ENCODE results near the gene UBIAD1. TPM values are rescaled to one million over a fixed set of nuclear protein-coding genes. Genes with fewer than 3 reads are reported as not detected.

UBIAD1 gene
- total RNA-seq, 1 experiment from 2014 or later: 21.6 TPM

DNA sequence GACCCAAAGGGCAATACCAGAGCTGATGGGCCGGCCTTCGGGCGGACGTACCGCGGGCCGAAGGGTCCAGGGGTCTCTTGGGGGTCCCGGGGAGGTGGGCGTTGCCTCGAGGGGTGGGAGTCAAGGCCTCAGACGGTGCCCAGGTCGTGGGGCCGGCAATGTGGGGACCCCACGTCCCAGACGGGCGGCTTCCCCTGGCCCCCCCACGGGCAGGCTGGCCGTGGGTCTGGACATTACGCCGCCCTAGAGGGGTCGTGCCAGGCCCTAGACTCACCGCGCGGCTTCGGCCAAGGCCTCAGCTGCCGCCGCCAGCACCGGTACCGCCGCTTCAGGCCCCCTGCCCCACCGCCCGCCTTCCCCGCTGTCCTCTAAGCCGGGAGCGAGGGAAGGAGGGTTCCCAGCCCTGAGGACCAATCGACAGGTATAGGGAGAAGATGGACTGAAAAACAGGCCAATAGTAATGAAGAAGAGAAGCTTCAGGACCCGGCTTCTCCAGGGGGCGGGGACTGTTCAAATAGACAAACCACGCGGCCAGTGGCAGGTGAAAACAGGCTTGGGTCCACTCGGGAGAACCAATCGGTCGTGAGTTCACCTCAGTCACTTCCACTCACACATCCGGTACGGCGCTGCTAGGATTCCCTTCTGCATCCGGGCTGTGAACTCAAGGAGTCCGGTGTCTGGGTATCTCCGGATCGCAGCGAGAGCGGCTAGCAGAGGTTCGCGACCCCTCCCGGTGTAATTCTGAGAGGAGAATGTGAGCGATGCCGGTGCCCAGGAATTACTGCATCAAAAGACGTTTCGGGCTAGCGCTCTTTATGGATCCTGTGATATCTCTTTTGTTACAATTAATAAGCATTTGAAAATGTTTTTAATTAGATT, 10.6 kb upstream of the UBIAD1 start, which contains the start of gene MTOR (continued):
- TF ChIP-seq, protein P1, sequence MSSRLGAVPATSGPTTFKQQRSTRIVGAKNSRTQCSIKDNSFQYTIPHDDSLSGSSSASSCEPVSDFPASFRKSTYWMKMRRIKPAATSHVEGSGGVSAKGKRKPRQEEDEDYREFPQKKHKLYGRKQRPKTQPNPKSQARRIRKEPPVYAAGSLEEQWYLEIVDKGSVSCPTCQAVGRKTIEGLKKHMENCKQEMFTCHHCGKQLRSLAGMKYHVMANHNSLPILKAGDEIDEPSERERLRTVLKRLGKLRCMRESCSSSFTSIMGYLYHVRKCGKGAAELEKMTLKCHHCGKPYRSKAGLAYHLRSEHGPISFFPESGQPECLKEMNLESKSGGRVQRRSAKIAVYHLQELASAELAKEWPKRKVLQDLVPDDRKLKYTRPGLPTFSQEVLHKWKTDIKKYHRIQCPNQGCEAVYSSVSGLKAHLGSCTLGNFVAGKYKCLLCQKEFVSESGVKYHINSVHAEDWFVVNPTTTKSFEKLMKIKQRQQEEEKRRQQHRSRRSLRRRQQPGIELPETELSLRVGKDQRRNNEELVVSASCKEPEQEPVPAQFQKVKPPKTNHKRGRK (CRISPR knock-in tag; IDR thresholded peaks at IDR 0.05; ENCODE audit: borderline replicate concordance): no peak
- TF ChIP-seq NFE2L1 (CRISPR knock-in tag; IDR thresholded peaks at IDR 0.05): no peak
- TF ChIP-seq, protein P2, sequence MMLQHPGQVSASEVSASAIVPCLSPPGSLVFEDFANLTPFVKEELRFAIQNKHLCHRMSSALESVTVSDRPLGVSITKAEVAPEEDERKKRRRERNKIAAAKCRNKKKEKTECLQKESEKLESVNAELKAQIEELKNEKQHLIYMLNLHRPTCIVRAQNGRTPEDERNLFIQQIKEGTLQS (CRISPR knock-in tag; conservative IDR thresholded peaks at IDR 0.05): no peak
- TF ChIP-seq, protein P3, sequence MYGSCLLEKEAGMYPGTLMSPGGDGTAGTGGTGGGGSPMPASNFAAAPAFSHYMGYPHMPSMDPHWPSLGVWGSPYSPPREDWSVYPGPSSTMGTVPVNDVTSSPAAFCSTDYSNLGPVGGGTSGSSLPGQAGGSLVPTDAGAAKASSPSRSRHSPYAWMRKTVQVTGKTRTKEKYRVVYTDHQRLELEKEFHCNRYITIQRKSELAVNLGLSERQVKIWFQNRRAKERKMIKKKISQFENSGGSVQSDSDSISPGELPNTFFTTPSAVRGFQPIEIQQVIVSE (CRISPR knock-in tag; IDR thresholded peaks at IDR 0.05; ENCODE audit: borderline replicate concordance): no peak
- no peak for TF ChIP-seq NR2C2 (CRISPR knock-in tag; IDR thresholded peaks at IDR 0.05)
- TF ChIP-seq JAZF1 (CRISPR knock-in tag; IDR thresholded peaks at IDR 0.05): no peak
- no peak for TF ChIP-seq ELF4 (CRISPR knock-in tag; IDR thresholded peaks at IDR 0.05; ENCODE audit: low read depth)
- no peak for TF ChIP-seq MXD4 (CRISPR knock-in tag; IDR thresholded peaks at IDR 0.05; ENCODE audit: borderline replicate concordance)
- TF ChIP-seq OVOL2 (CRISPR knock-in tag; IDR thresholded peaks at IDR 0.05; ENCODE audit: borderline replicate concordance): no peak
- TF ChIP-seq IRF2 (CRISPR knock-in tag; IDR thresholded peaks at IDR 0.05; ENCODE audit: borderline replicate concordance, low read depth): no peak
- TF ChIP-seq, protein P4, sequence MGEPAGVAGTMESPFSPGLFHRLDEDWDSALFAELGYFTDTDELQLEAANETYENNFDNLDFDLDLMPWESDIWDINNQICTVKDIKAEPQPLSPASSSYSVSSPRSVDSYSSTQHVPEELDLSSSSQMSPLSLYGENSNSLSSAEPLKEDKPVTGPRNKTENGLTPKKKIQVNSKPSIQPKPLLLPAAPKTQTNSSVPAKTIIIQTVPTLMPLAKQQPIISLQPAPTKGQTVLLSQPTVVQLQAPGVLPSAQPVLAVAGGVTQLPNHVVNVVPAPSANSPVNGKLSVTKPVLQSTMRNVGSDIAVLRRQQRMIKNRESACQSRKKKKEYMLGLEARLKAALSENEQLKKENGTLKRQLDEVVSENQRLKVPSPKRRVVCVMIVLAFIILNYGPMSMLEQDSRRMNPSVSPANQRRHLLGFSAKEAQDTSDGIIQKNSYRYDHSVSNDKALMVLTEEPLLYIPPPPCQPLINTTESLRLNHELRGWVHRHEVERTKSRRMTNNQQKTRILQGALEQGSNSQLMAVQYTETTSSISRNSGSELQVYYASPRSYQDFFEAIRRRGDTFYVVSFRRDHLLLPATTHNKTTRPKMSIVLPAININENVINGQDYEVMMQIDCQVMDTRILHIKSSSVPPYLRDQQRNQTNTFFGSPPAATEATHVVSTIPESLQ (CRISPR knock-in tag; IDR thresholded peaks at IDR 0.05): no peak
- no peak for TF ChIP-seq CREB1 (CRISPR knock-in tag; IDR thresholded peaks at IDR 0.05)
- no peak for TF ChIP-seq ZNF138 (CRISPR knock-in tag; conservative IDR thresholded peaks at IDR 0.05)
- TF ChIP-seq ZNF423 (CRISPR knock-in tag; IDR thresholded peaks at IDR 0.05): no peak
- TF ChIP-seq NFATC4 (CRISPR knock-in tag; IDR thresholded peaks at IDR 0.05): no peak
- TF ChIP-seq, protein P5, sequence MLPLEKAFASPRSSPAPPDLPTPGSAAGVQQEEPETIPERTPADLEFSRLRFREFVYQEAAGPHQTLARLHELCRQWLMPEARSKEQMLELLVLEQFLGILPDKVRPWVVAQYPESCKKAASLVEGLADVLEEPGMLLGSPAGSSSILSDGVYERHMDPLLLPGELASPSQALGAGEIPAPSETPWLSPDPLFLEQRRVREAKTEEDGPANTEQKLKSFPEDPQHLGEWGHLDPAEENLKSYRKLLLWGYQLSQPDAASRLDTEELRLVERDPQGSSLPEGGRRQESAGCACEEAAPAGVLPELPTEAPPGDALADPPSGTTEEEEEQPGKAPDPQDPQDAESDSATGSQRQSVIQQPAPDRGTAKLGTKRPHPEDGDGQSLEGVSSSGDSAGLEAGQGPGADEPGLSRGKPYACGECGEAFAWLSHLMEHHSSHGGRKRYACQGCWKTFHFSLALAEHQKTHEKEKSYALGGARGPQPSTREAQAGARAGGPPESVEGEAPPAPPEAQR (CRISPR knock-in tag; IDR thresholded peaks at IDR 0.05): no peak
- TF ChIP-seq NR1H2 (CRISPR knock-in tag; IDR thresholded peaks at IDR 0.05): no peak
- TF ChIP-seq ZNF121 (CRISPR knock-in tag; IDR thresholded peaks at IDR 0.05): no peak
- TF ChIP-seq, protein P6, sequence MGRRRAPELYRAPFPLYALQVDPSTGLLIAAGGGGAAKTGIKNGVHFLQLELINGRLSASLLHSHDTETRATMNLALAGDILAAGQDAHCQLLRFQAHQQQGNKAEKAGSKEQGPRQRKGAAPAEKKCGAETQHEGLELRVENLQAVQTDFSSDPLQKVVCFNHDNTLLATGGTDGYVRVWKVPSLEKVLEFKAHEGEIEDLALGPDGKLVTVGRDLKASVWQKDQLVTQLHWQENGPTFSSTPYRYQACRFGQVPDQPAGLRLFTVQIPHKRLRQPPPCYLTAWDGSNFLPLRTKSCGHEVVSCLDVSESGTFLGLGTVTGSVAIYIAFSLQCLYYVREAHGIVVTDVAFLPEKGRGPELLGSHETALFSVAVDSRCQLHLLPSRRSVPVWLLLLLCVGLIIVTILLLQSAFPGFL (CRISPR knock-in tag; IDR thresholded peaks at IDR 0.05; ENCODE audit: borderline replicate concordance): no peak
- no peak for TF ChIP-seq ZNF263 (CRISPR knock-in tag; IDR thresholded peaks at IDR 0.05; ENCODE audit: low read depth)
- no peak for TF ChIP-seq ZBTB21 (CRISPR knock-in tag; IDR thresholded peaks at IDR 0.05; ENCODE audit: borderline replicate concordance)
- no peak for TF ChIP-seq RELA (CRISPR knock-in tag; IDR thresholded peaks at IDR 0.05; ENCODE audit: borderline replicate concordance)
- TF ChIP-seq, protein P7, sequence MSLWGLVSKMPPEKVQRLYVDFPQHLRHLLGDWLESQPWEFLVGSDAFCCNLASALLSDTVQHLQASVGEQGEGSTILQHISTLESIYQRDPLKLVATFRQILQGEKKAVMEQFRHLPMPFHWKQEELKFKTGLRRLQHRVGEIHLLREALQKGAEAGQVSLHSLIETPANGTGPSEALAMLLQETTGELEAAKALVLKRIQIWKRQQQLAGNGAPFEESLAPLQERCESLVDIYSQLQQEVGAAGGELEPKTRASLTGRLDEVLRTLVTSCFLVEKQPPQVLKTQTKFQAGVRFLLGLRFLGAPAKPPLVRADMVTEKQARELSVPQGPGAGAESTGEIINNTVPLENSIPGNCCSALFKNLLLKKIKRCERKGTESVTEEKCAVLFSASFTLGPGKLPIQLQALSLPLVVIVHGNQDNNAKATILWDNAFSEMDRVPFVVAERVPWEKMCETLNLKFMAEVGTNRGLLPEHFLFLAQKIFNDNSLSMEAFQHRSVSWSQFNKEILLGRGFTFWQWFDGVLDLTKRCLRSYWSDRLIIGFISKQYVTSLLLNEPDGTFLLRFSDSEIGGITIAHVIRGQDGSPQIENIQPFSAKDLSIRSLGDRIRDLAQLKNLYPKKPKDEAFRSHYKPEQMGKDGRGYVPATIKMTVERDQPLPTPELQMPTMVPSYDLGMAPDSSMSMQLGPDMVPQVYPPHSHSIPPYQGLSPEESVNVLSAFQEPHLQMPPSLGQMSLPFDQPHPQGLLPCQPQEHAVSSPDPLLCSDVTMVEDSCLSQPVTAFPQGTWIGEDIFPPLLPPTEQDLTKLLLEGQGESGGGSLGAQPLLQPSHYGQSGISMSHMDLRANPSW (CRISPR knock-in tag; conservative IDR thresholded peaks at IDR 0.05; ENCODE audit: low read depth): no peak
- TF ChIP-seq, protein P8, sequence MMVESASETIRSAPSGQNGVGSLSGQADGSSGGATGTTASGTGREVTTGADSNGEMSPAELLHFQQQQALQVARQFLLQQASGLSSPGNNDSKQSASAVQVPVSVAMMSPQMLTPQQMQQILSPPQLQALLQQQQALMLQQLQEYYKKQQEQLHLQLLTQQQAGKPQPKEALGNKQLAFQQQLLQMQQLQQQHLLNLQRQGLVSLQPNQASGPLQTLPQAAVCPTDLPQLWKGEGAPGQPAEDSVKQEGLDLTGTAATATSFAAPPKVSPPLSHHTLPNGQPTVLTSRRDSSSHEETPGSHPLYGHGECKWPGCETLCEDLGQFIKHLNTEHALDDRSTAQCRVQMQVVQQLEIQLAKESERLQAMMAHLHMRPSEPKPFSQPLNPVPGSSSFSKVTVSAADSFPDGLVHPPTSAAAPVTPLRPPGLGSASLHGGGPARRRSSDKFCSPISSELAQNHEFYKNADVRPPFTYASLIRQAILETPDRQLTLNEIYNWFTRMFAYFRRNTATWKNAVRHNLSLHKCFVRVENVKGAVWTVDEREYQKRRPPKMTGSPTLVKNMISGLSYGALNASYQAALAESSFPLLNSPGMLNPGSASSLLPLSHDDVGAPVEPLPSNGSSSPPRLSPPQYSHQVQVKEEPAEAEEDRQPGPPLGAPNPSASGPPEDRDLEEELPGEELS (CRISPR knock-in tag; IDR thresholded peaks at IDR 0.05): no peak
- TF ChIP-seq SMAD4 (CRISPR knock-in tag; IDR thresholded peaks at IDR 0.05): no peak
- TF ChIP-seq, protein P9, sequence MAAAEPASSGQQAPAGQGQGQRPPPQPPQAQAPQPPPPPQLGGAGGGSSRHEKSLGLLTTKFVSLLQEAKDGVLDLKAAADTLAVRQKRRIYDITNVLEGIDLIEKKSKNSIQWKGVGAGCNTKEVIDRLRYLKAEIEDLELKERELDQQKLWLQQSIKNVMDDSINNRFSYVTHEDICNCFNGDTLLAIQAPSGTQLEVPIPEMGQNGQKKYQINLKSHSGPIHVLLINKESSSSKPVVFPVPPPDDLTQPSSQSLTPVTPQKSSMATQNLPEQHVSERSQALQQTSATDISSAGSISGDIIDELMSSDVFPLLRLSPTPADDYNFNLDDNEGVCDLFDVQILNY (CRISPR knock-in tag; IDR thresholded peaks at IDR 0.05): no peak

Measured in WTC11 (cell line).